ENCODE results near the gene SIRPA. TPM values are rescaled to one million over a fixed set of nuclear protein-coding genes. Genes with fewer than 3 reads are reported as not detected.

The SIRPA gene
- total and polyA plus RNA-seq, 2 of the 8 experiments (the other 6 are each of a cell fraction or from before 2014, with no cell fraction given) = 3.9 to 4.3 TPM

DNA sequence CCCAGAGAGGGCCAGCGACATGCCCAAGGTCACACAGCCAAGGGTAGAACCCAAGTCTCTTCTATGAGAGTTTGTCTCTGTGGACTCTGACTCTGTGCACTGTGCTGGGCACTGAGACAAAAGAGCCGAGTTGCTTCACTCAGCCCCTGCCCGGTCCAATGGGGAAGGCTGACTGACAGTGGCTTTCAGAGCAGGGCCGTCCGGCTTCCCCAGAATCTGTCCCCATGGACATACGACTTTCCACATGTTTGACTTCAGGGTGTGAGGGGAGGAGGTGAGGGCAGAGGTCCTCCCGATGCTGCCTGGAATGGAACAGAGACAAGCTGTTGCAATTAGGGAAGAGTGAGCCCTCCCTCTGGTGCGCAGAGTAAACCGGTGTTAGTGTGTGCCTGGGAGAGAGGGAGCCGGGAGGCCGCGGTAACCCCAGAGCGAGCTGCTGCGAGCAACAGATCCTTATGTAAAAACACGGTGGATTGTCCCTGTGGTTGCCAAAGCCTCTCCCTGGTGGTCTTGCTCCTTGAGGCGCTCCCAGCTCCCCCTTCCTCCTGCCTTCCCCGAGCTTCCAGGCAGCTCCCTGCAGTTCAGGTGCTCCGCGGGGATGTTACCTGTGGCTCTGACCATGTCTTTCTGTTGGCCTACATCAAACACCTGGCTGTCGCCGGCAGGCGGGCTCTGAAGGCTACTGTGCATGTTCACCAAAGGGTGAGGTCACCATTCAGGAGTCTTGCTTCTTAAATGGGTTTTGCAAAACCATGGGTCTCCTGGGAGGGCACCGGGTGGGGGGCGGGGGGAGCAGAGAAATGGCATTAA lies 672 bp downstream of the SIRPA start:
- 0 out of 2 replicates have a peak overlapping the region, but pooled peaks have one; percentile 48 for H2BK20ac ChIP-seq (ENCODE audit: low read length)
- no peak overlapping the region for H4K5ac ChIP-seq (ENCODE audit: insufficient read length, low read depth, low read length)
- H3K9ac ChIP-seq (replicated peaks in 1 of 4; ENCODE audit: extremely low read depth in 1 of 4, low read depth in 3 of 4, low read length in 3 of 4) = no peak overlapping the region
- H3K4ac ChIP-seq (replicated peaks; ENCODE audit: insufficient read length, low read depth, low read length) = no peak overlapping the region
- no peak overlapping the region for H2AK5ac ChIP-seq (ENCODE audit: low read depth, low read length)
- peak overlapping the region; percentile 48 to 80 (median 69) for H3K4me3 ChIP-seq (ENCODE audit: extremely low read depth in 1 of 4, insufficient read depth in 2 of 4, low read depth in 3 of 4, low read length in 4 of 4)
- no peaks in the 10 kb centered on the region for H3K79me1 ChIP-seq (ENCODE audit: low read depth, low read length)
- H3K27ac ChIP-seq (ENCODE audit: low read depth, low read length) = no peak overlapping the region
- no peaks in the 10 kb centered on the region for H3K9me3 ChIP-seq (ENCODE audit: insufficient read depth in 2 of 2, low read depth in 1 of 2, low read length in 1 of 2)
- ChIA-PET CTCF (ENCODE audit: partially characterized antibody) (interaction anchor here (0.8 to 1.6 kb wide), 4 partner anchors 28 to 91 kb away, joined by 3 to 5 read pairs (median 3); no protein-coding TSS in a partner anchor), POLR2A (ENCODE audit: partially characterized antibody) (interaction anchor here (1.0 kb wide), 1 partner anchor 60 kb away, joined by 5 read pairs; no protein-coding TSS in a partner anchor)
- peaks cover 2 to 10% of the 10 kb centered on the region in 2 experiments for H4K20me1 ChIP-seq (replicated peaks in 1 of 2; ENCODE audit: control insufficient read depth in 1 of 2, insufficient read depth in 2 of 2, low read length in 2 of 2)
- no peak overlapping the region for H4K8ac ChIP-seq (ENCODE audit: extremely low read depth, insufficient read depth, low read length)
- FAIRE-seq = no peak
- H3K14ac ChIP-seq (ENCODE audit: insufficient read length) = no peak overlapping the region
- H3K36me3 ChIP-seq (ENCODE audit: control insufficient read depth in 2 of 4, insufficient read depth in 4 of 4, low read length in 3 of 4) = no peaks in the 10 kb centered on the region
- no peaks in the 10 kb centered on the region for H3K79me2 ChIP-seq (ENCODE audit: control insufficient read depth in 1 of 2, insufficient read depth in 2 of 2, low read length in 2 of 2)
- 7% methylated on average over 22 of the region's 24 CpGs; no CpG with 5 or more reads in 1 of the 2 experiments for WGBS, 2 experiments (ENCODE audit: extremely low coverage in 1 of 2, insufficient coverage in 1 of 2, insufficient read length in 1 of 2, insufficient replicate concordance in 2 of 2, low coverage in 1 of 2, low lambda C conversion rate in 2 of 2, missing lambda C conversion rate in 1 of 2)
- no peak overlapping the region for H3K56ac ChIP-seq (replicated peaks; ENCODE audit: insufficient read length, low read depth, low read length)
- H3K4me1 ChIP-seq (replicated peaks in 1 of 4; ENCODE audit: control insufficient read depth in 3 of 4, insufficient read depth in 4 of 4, low read length in 3 of 4) = peaks cover 3 to 29% (median 12%) of the 10 kb centered on the region in 4 experiments
- H3K18ac ChIP-seq (ENCODE audit: extremely low read depth, low read length) = no peak overlapping the region
- H2BK5ac ChIP-seq (ENCODE audit: low read depth, low read length) = no peak overlapping the region
- DNase-seq (ENCODE audit: low read depth in 1 of 2, low spot score in 2 of 2) = peak in 1 of 2 experiments; percentile 60
- no peak overlapping the region for H3K23ac ChIP-seq (ENCODE audit: insufficient read length)
- no peak overlapping the region for H4K91ac ChIP-seq (replicated peaks; ENCODE audit: insufficient read length, low read length)
- no peak overlapping the region; the same call in 1 of the 2 replicates for H2BK12ac ChIP-seq (ENCODE audit: low read depth, low read length)
- H2BK120ac ChIP-seq (replicated peaks; ENCODE audit: low read depth, low read length) = no peak overlapping the region
- peaks cover 5 to 41% (median 33%) of the 10 kb centered on the region in 4 experiments for H3K27me3 ChIP-seq (replicated peaks in 1 of 4; ENCODE audit: control insufficient read depth in 3 of 4, extremely low read depth in 1 of 4, insufficient read depth in 3 of 4, low read length in 3 of 4)
- H3K23me2 ChIP-seq (ENCODE audit: low read depth, low read length) = peaks cover 14% of the 10 kb centered on the region; the same call in 1 of the 2 replicates
- peak overlapping the region; percentile 88; the same call in 1 of the 2 replicates for H2BK15ac ChIP-seq (ENCODE audit: low read length)
- H2AFZ ChIP-seq (ENCODE audit: low read length) = no peak overlapping the region
- H3K4me2 ChIP-seq (ENCODE audit: insufficient read depth in 1 of 2, low read depth in 2 of 2, low read length in 2 of 2) = peak overlapping the region; percentile 83 to 85
- peak; percentile 97 for TF ChIP-seq KDM1A (IDR thresholded peaks at IDR 0.05; ENCODE audit: borderline replicate concordance, low read length)
- TF ChIP-seq, protein P1, sequence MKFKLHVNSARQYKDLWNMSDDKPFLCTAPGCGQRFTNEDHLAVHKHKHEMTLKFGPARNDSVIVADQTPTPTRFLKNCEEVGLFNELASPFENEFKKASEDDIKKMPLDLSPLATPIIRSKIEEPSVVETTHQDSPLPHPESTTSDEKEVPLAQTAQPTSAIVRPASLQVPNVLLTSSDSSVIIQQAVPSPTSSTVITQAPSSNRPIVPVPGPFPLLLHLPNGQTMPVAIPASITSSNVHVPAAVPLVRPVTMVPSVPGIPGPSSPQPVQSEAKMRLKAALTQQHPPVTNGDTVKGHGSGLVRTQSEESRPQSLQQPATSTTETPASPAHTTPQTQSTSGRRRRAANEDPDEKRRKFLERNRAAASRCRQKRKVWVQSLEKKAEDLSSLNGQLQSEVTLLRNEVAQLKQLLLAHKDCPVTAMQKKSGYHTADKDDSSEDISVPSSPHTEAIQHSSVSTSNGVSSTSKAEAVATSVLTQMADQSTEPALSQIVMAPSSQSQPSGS (IDR thresholded peaks at IDR 0.05; ENCODE audit: low read length) = no peak
- TF ChIP-seq POU5F1 (IDR thresholded peaks at IDR 0.05; ENCODE audit: low read depth, low read length) = no peak
- TF ChIP-seq SUZ12 (IDR thresholded peaks at IDR 0.05; ENCODE audit: low read length) = peak; percentile 52; the same call in 1 of the 2 replicates
- TF ChIP-seq EP300 (IDR thresholded peaks at IDR 0.05; ENCODE audit: borderline replicate concordance in 1 of 2, low read depth in 2 of 2, low read length in 2 of 2) = no peak
- no peak for TF ChIP-seq GABPA (IDR thresholded peaks at IDR 0.05; ENCODE audit: borderline replicate concordance, insufficient read depth, low read length)
- no peak for TF ChIP-seq CHD1 (IDR thresholded peaks at IDR 0.05; ENCODE audit: low read depth, low read length)
- TF ChIP-seq TEAD4 (IDR thresholded peaks at IDR 0.05; ENCODE audit: low read depth, low read length) = no peak
- no peak for TF ChIP-seq FOSL1 (IDR thresholded peaks at IDR 0.05; ENCODE audit: insufficient read depth, low read depth, low read length)
